Liver (tissue), 3 donors: Measurements from ENCODE around the gene SAXO2.
"Not testable (repeated sequence)": the region's sequence is repeated elsewhere in the genome, so short reads cannot be mapped to it uniquely, and the experiment has no call there.

Source experiments
- CTCF ChIP-seq: fragments of 150-350 bp; IDR thresholded peaks from 2 replicates; pipeline ENCODE4 v1.5.1; 2017; ENCODE audit warnings: improper control_type of control experiment, low read depth, low read length; ENCODE audit not compliant: missing input control
- RAD21 ChIP-seq, 2 donors: IDR thresholded peaks; 2 replicates each; pipeline ENCODE4 v1.6.1; 2016; ENCODE audit warnings: antibody characterized with exemption in 2 of 2, mild to moderate bottlenecking in 2 of 2
- RXRA ChIP-seq, 2 donors: IDR thresholded peaks; 2 replicates each; pipeline ENCODE4 v1.6.1; 2017 to 2018; ENCODE audit warnings: antibody characterized with exemption in 2 of 2, mild to moderate bottlenecking in 1 of 2
- SP1 ChIP-seq: IDR thresholded peaks from 2 replicates; pipeline ENCODE4 v1.6.1; 2018; ENCODE audit warnings: antibody characterized with exemption, mild to moderate bottlenecking
- TAF1 ChIP-seq: conservative IDR thresholded peaks from 2 replicates; pipeline ENCODE4 v1.6.1; 2016; ENCODE audit warnings: antibody characterized with exemption, mild to moderate bottlenecking
- donor health status: healthy.
- donor health status: healthy.

GRCh38 chr15:82322488-82322887, 59.9 kb downstream of the SAXO2 start:
- TF ChIP-seq CTCF; TAF1; SP1; RAD21 (IDR thresholded peaks at IDR 0.05); RXRA (IDR thresholded peaks at IDR 0.05): not testable (repeated sequence)
